ENCODE results near the gene OS9.
A peak's percentile ranks its signal among the peaks of the same experiment; 100 is the strongest.

The OS9 gene

DNA sequence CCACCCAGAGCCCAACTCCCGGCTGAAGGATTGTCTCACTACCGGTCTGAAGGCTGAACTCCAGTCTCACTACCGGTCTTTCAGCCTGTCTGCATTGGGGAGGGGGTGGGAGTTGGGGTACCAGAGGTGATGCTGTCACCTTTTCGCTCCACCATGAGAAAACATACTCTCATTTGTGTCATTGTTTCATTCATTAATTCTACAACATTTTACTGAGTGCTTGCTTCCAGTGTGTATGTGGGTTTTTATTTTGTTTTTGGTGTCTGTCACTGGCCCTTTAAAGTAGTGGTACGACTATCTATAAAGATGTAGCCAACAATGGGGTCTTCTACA is 58.7 kb downstream of the OS9 start:
- DNase-seq (ENCODE audit: low read depth in 2 of 2): no peak

- DNase-seq (ENCODE audit: low read depth in 2 of 2): no peak
Measured at GRCh38 chr12:57753756-57754337, 59.9 kb downstream of the OS9 start.

- peak; percentile 75 to 83 for DNase-seq (ENCODE audit: low read depth in 2 of 2)
Measured at GRCh38 chr12:57754411-57755193, 60.7 kb downstream of the OS9 start, which contains the start of gene MARCHF9. Gene MARCHF9, plus strand, starts transcription at chr12:57755103. Its CDS starts 426 bp downstream, at chr12:57755529.

GRCh38 chr12:57755194-57755453 is 61.2 kb downstream of the OS9 start:
- no peak for DNase-seq (ENCODE audit: low read depth in 2 of 2)

- DNase-seq (ENCODE audit: low read depth in 2 of 2): no peak
Measured at GRCh38 chr12:57755454-57756372, 61.8 kb downstream of the OS9 start.

DNA sequence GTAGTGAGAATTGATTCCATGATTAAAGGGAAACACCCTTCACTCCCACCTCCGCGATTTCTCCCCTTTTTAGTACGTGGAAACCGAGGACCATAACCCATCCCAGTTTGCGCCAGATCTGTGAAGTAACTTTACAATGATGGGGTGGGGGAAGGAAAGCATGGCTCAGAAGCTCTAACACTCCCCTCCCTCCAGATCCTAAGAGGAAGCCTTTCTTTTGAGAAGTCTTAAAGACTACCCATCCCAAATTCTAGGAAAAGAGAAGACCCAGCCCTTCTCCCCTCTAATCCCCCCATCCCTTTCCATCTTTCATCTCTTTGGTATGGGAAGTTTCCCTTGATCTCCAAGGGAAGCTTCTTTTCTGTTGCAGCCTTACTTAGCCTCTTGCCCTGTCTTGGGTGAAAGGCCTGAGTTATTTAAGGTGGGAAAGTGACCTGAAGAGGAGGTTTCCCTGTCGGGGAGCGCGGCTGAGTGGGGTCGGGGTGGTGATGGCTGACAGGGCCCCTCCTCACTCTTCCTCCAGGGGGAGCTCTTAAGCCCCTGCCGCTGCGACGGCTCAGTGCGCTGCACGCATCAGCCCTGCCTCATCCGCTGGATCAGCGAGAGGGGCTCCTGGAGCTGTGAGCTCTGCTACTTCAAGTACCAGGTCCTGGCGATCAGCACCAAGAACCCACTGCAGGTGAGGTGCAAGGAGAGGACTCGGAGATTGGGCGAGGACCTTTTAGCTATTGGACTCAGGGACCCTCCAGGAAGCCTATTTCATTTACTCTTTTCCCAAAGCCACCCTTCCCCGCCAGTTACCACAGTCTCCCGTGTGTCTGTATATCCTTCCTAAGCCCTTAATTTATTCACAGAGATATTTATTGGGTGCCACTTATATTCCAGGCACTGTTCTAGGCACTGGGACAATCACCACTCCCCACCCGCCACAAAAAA is 62.7 kb downstream of the OS9 start:
- peak; percentile 65 for DNase-seq (ENCODE audit: low read depth in 2 of 2)

DNA sequence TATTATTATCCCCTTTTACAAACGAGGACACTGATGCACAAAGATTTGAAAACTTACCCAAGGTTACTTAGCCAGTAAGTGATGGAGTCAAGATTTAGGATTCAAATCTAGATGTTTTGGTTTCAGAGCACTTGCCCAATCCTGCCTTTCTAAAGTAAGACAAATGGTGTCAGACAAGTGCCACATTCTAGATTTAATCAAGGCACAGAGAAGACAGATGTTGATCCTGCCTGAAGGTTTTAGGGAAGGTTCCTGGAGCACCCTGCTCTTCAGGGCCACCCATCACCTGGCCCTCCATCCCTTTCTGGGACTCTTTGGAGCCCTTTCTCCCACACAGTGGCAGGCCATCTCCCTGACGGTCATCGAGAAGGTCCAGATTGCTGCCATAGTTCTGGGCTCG is 63.8 kb downstream of the OS9 start:
- DNase-seq (ENCODE audit: low read depth in 2 of 2): no peak

GRCh38 chr12:57758552-57759359 is 64.8 kb downstream of the OS9 start:
- no peak for DNase-seq (ENCODE audit: low read depth in 2 of 2)

DNA sequence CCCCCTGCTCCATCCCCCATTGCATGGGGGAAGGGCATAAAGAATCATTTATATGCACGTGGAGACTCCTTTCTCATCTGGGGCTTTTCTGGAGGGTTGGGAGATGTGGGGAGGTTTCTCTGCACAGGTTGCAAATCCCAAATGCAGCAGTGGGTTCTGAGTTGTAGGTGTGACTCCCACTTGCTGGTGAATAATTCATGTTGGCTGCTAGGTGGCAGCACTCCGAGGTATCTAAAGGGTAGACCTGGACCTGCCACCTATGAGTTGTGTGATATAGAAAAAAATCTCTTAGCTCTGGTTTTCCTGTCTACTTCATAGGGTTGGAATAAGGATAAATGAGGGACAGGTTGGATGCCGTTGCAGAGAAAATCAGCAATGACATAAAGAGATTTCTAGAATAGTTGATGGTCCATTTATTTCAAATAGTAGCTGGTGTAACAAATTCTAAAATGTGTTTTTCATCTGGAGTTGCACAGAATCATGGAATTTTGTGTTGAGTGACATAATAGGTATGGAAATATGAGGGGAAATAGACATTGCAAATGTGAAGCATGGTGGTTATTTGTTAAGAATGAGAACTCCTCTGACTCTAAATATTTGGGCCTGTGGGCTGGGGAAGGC is 65.5 kb downstream of the OS9 start:
- no peak for DNase-seq (ENCODE audit: low read depth in 2 of 2)

DNA sequence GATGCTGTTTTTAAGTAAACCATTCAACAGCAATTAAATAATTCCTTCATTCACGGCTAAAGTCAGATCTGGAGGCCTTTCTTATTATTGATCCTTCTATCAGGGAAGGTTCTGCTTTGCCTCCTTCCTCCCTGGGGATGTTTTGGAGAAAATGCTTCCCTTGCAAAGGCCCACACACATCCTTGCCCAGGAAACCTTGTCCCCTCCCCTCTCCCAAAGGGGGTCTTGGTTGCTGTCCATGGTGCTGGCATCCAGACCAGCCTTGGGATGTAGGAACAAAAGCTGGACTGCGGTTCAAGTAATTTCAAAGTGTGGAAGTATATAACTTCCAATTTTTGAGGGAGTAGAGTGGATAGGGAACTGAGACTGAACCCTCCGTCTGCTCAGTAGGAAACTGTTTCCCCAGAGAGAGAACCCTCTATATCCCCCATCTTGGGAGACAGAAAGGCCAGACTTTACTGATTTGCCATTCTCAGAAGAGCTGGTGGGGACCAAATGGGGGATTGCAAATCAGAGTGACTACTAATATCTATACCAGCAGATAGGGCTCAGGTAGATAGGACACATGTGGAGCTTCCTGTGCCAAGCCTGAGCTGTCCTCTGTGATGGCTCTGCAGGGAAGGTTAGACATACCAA is 66.5 kb downstream of the OS9 start:
- no peak for DNase-seq (ENCODE audit: low read depth in 2 of 2)

DNA sequence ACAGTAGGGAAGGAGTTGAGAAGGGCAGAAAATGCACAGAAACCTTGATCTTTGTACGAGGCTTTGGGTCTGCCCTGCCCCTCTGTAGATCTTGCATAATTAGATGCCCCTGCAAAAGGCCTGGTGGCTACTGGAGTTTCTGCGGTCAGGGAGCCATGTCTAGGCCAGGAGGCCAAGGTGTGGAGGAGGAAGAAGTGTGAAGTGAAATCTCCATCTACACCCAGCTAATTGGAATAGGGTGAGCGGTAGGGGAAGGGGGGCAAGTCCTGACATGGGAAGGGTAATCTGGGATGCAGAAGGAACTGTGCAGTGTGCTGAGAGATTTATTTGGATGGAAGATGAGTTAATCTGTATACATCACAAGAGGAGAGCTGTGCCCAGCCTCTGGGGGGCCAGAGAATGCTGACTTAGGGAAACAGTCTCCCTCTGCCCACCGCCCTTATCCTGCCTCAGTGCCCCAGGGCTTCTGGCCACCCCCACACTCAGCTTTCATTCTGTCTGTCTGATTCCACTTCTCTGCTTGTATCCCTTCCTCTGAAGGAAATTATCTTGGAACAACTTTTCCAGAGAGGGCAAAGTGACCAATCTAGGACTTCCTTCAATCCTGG is 67.6 kb downstream of the OS9 start:
- DNase-seq (ENCODE audit: low read depth in 2 of 2): no peak

GRCh38 chr12:57762463-57762862 is 68.5 kb downstream of the OS9 start:
- DNase-seq (ENCODE audit: low read depth in 2 of 2): no peak

- DNase-seq (ENCODE audit: low read depth in 2 of 2): no peak
Measured at GRCh38 chr12:57763881-57764661, 70.1 kb downstream of the OS9 start.

GRCh38 chr12:57764662-57765002 is 70.7 kb downstream of the OS9 start:
- no peak for DNase-seq (ENCODE audit: low read depth in 2 of 2)

DNA sequence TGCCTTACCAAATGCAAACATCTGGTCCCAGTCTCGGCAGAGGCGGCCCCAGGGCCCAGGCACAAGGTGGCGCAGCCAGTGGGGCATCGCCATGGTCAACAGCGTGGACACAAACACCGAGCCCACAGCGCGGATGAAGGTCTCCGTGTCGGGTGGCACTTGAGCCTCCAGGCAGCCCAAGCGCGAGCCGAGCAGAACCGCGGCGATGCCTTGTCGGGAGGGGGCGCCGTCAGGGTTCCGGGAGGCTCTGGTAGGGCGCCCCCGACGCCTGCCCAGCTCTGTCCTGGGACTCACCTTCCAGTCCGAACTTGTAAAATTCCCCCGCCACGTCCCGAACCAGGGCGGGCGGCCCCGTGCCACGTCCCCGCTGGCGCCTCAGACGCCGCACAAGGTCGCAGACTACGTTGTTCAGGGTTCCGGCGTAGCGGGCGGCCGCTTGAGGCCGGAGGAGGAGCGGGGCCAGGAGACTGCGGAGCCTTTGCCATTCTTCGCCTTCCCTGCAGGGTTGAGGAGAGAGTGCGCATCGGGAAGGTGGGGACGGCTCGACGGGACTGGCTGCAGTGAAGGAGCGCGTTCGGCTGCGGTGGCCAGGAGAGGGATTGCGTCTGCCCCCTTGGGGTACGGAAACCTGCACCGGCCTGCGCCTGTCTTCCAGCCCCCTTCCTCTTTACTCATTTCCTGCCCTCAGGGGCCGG is 71.2 kb downstream of the OS9 start:
- DNase-seq (ENCODE audit: low read depth in 2 of 2): peak in 1 of 2 donors; percentile 54

DNA sequence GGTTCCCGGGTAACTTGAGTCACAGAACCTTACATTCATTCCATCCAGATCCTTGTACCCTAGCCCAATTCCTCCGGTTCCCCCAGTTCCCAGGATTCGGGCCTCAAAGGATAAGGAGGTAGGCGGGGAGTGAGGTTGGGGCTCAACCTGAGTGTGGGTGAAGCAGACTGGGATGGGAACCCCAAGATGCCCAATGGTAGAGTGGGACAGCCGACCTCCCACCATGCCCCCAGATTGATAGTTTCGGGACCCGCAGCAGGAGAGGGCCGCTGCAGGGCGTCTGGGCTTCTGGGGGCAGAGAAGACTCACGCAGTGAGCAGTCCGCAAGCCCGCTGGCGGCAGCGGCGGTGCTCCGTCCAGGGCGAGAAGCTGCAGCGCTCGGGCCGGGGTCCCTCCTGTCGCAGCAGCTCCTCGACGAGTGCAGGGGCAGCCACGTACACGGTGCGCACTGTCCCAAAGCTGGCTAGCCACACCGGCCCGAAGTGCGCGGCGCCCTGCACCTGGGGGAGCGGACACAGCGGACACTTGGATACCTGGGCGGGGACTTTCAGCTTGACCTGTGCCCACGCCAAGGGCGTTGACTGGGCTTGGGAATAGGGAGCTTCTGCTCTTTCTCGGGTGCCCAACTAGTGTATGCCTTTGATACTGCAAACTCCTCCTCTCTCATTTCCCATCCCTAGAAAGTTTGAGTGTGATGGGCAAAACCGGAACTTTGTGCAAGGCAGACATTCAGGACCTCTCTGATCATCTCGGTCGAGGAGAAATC is 71.9 kb downstream of the OS9 start:
- DNase-seq (ENCODE audit: low read depth in 2 of 2): no peak
